HEK293T (cell line): Measurements from ENCODE around the gene BET1L.

Experiments
- ARNT ChIP-seq: fragments of 450-650 bp; IDR thresholded peaks from 2 replicates; pipeline ENCODE4 v1.6.1; 2017; ENCODE audit warnings: mild to moderate bottlenecking
- BHLHE40 ChIP-seq: fragments of 450-650 bp; IDR thresholded peaks from 2 replicates; pipeline ENCODE4 v1.6.1; 2016; ENCODE audit warnings: mild to moderate bottlenecking, moderate library complexity, borderline replicate concordance
- CTBP1 ChIP-seq: fragments of 450-650 bp; IDR thresholded peaks from 2 replicates; pipeline ENCODE4 v1.6.1; 2016; ENCODE audit warnings: borderline replicate concordance
- ELF4 ChIP-seq: fragments of 450-650 bp; IDR thresholded peaks from 2 replicates; pipeline ENCODE4 v1.6.1; 2017; ENCODE audit warnings: antibody characterized with exemption
- FOXA1 ChIP-seq: fragments of 450-650 bp; IDR thresholded peaks from 2 replicates; pipeline ENCODE4 v1.6.1; 2016; ENCODE audit warnings: mild to moderate bottlenecking
- HDGF ChIP-seq: fragments of 450-650 bp; IDR thresholded peaks from 2 replicates; pipeline ENCODE4 v1.6.1; 2017; ENCODE audit warnings: antibody characterized with exemption, borderline replicate concordance
- L3MBTL2 ChIP-seq: fragments of 450-650 bp; conservative IDR thresholded peaks from 2 replicates; pipeline ENCODE4 v1.6.1; 2016; ENCODE audit warnings: mild to moderate bottlenecking
- NFRKB ChIP-seq: fragments of 450-650 bp; IDR thresholded peaks from 2 replicates; pipeline ENCODE4 v1.6.1; 2016; ENCODE audit warnings: mild to moderate bottlenecking, moderate library complexity
- PKNOX1 ChIP-seq: fragments of 450-650 bp; IDR thresholded peaks from 2 replicates; pipeline ENCODE4 v1.6.1; 2016
- SP1 ChIP-seq: fragments of 450-650 bp; IDR thresholded peaks from 2 replicates; pipeline ENCODE4 v1.6.1; 2017
- SUZ12 ChIP-seq: fragments of 450-650 bp; IDR thresholded peaks from 2 replicates; pipeline ENCODE4 v1.6.1; 2016; ENCODE audit warnings: mild to moderate bottlenecking
- TARDBP ChIP-seq: fragments of 450-650 bp; IDR thresholded peaks from 2 replicates; pipeline ENCODE4 v1.6.1; 2016
- ZNF384 ChIP-seq: fragments of 450-650 bp; IDR thresholded peaks from 2 replicates; pipeline ENCODE4 v1.6.1; 2016

- no peak for TF ChIP-seq ZNF384
- TF ChIP-seq HDGF: no peak
- TF ChIP-seq SP1: no peak
- TF ChIP-seq FOXA1: no peak
- no peak for TF ChIP-seq TARDBP
- no peak for TF ChIP-seq NFRKB
- no peak for TF ChIP-seq SUZ12
- TF ChIP-seq ELF4: no peak
- no peak for TF ChIP-seq CTBP1
- no peak for TF ChIP-seq L3MBTL2
- TF ChIP-seq PKNOX1: no peak
- no peak for TF ChIP-seq BHLHE40
- TF ChIP-seq ARNT: no peak
These were observed 15.0 kb upstream of the BET1L start for GRCh38 chr11:221998-222789.
